ENCODE measurements around the gene FEZ2. TPM values are rescaled to one million over a fixed set of nuclear protein-coding genes. Genes with fewer than 3 reads are reported as not detected.

FEZ2 gene
- total RNA-seq, 2 experiments from 2014 or later = 9.1 to 12.2 TPM

Other genes starting within 250 kb of the FEZ2 start
- gene CRIM1, start 242.4 kb downstream of the FEZ2 start, total RNA-seq = 1 to 10 TPM; 3.9 to 5.2 TPM
- not detected for gene VIT, start 98.5 kb upstream of the FEZ2 start, total RNA-seq